ENCODE measurements around the gene ERBB2.

DNA sequence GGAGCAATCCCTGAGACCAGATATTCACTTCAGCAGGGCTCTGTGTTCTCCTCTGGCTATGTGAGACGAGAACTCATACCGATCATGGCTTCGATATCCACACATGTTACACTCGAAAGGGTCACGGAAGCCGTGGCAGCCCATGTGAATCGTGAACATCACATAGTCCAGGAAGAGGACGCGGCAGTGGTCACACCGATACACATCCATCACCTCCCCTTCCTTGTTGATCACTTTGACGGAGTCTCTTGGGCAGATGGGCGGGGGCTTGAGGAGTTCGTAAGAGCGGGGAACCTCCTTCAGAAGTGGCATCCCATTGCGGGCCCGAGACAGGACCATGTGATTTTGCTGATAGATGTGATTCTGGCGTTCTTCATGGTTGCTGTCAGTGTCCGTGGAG, 65.9 kb downstream of the ERBB2 start:
- TF ChIP-seq POLR2A (IDR thresholded peaks at IDR 0.05) = no peak
- TF ChIP-seq, protein P1, sequence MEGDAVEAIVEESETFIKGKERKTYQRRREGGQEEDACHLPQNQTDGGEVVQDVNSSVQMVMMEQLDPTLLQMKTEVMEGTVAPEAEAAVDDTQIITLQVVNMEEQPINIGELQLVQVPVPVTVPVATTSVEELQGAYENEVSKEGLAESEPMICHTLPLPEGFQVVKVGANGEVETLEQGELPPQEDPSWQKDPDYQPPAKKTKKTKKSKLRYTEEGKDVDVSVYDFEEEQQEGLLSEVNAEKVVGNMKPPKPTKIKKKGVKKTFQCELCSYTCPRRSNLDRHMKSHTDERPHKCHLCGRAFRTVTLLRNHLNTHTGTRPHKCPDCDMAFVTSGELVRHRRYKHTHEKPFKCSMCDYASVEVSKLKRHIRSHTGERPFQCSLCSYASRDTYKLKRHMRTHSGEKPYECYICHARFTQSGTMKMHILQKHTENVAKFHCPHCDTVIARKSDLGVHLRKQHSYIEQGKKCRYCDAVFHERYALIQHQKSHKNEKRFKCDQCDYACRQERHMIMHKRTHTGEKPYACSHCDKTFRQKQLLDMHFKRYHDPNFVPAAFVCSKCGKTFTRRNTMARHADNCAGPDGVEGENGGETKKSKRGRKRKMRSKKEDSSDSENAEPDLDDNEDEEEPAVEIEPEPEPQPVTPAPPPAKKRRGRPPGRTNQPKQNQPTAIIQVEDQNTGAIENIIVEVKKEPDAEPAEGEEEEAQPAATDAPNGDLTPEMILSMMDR (IDR thresholded peaks at IDR 0.05) = no peak

Data from Peyer's patch (tissue), 4 donors.